ENCODE data around the gene OTOP3. TPM values are rescaled to one million over a fixed set of nuclear protein-coding genes. Genes with fewer than 3 reads are reported as not detected.

Gene OTOP3
- total RNA-seq, 6 donors from 2014 or later: not detected

- H3K27ac ChIP-seq: no peak overlapping the region
- no peaks in the 10 kb centered on the region for H3K9me3 ChIP-seq
- TF ChIP-seq EP300 (IDR thresholded peaks at IDR 0.05) (no peak), POLR2A (IDR thresholded peaks at IDR 0.05) (no peak), CTCF (IDR thresholded peaks at IDR 0.05) (no peak), POLR2AphosphoS5 (IDR thresholded peaks at IDR 0.05) (no peak)
- no peak overlapping the region for H3K4me3 ChIP-seq
- no peaks in the 10 kb centered on the region for H3K4me1 ChIP-seq
- WGBS, 2 donors: 90 to 97% methylated on average over 10 to 17 of the region's 17 CpGs
- no peak for DNase-seq
- H3K36me3 ChIP-seq: peaks cover 0 to 12% (median 0%) of the 10 kb centered on the region in 4 donors
- ATAC-seq (ENCODE audit: low FRiP score in 2 of 2): no peak
- no peaks in the 10 kb centered on the region for H3K27me3 ChIP-seq
Observed at GRCh38 chr17:74947041-74947754, 11.5 kb downstream of the OTOP3 start.

- H3K36me3 ChIP-seq: peaks cover 0 to 23% (median 0%) of the 10 kb centered on the region in 4 donors
- H3K4me1 ChIP-seq: no peaks in the 10 kb centered on the region
- 23 to 65% methylated on average over 4 to 12 of the region's 12 CpGs for WGBS, 2 donors
- no peak for TF ChIP-seq CTCF (IDR thresholded peaks at IDR 0.05)
- TF ChIP-seq POLR2A (IDR thresholded peaks at IDR 0.05): no peak
- no peak for TF ChIP-seq POLR2AphosphoS5 (IDR thresholded peaks at IDR 0.05)
- TF ChIP-seq EP300 (IDR thresholded peaks at IDR 0.05): no peak
- DNase-seq (no peak), ATAC-seq (ENCODE audit: low FRiP score in 2 of 2) (no peak)
- H3K27ac ChIP-seq: no peak overlapping the region
- no peaks in the 10 kb centered on the region for H3K9me3 ChIP-seq
- no peaks in the 10 kb centered on the region for H3K27me3 ChIP-seq
- H3K4me3 ChIP-seq: no peak overlapping the region
Observed at GRCh38 chr17:74949455-74950115, 13.9 kb downstream of the OTOP3 start.

- Histone ChIP-seq H3K27me3 (no peaks in the 10 kb centered on the region), H3K27ac (no peak overlapping the region), H3K4me1 (no peaks in the 10 kb centered on the region), H3K9me3 (no peaks in the 10 kb centered on the region), H3K4me3 (no peak overlapping the region), H3K36me3 (peaks cover 0 to 30% (median 0%) of the 10 kb centered on the region in 4 donors)
- no peak for DNase-seq
- WGBS, 2 donors: 73% methylated on average over 8 of the region's 8 CpGs; no CpG with 5 or more reads in 1 of the 2 donors
- TF ChIP-seq POLR2A (IDR thresholded peaks at IDR 0.05) (no peak), POLR2AphosphoS5 (IDR thresholded peaks at IDR 0.05) (no peak), CTCF (IDR thresholded peaks at IDR 0.05) (no peak), EP300 (IDR thresholded peaks at IDR 0.05) (no peak)
- no peak for ATAC-seq (ENCODE audit: low FRiP score in 2 of 2)
Observed at GRCh38 chr17:74950207-74950606, 14.5 kb downstream of the OTOP3 start.

GRCh38 chr17:74951065-74951464 is 15.4 kb downstream of the OTOP3 start:
- TF ChIP-seq POLR2AphosphoS5 (IDR thresholded peaks at IDR 0.05) (no peak), POLR2A (IDR thresholded peaks at IDR 0.05) (no peak), CTCF (IDR thresholded peaks at IDR 0.05) (no peak)
- ATAC-seq (ENCODE audit: low FRiP score in 2 of 2) (no peak), DNase-seq (no peak)
- Histone ChIP-seq H3K36me3 (peaks cover 0 to 36% (median 1%) of the 10 kb centered on the region in 4 donors), H3K4me3 (no peak overlapping the region), H3K9me3 (no peaks in the 10 kb centered on the region), H3K4me1 (no peaks in the 10 kb centered on the region), H3K27me3 (no peaks in the 10 kb centered on the region), H3K27ac (no peak overlapping the region)
- WGBS, 2 donors: 71% methylated on average over 2 of the region's 3 CpGs; no CpG with 5 or more reads in 1 of the 2 donors
